GM23338 (cell line): ENCODE measurements around the gene ZNF236. TPM values are rescaled to one million over a fixed set of nuclear protein-coding genes. Genes with fewer than 3 reads are reported as not detected.

Source experiments
- ATAC-seq: fragments of 200-7000 bp; cut with Tn5 transposase; 3 replicates; pipeline ENCODE4 v1.9.1; 2020
- DNase-seq: peaks from one replicate; pipeline ENCODE4 v3.0.0-alpha.2; 2015; ENCODE audit warnings: low spot score
- H2AFZ ChIP-seq: fragments of 200-600 bp; sonication (generic); 2 replicates; pipeline ENCODE4 v1.8.0; 2016; ENCODE audit warnings: antibody characterized with exemption, mild to moderate bottlenecking, moderate library complexity
- H3F3A ChIP-seq: fragments of 200-600 bp; sonication (generic); replicated peaks from 2 replicates; pipeline ENCODE4 v1.8.0; 2017; ENCODE audit warnings: antibody characterized with exemption, mixed run types, low read depth
- H3K27ac ChIP-seq: fragments of 200-600 bp; sonication (generic); 2 replicates; pipeline ENCODE4 v1.6.1; 2016; ENCODE audit warnings: low read depth
- H3K27me3 ChIP-seq: fragments of 200-600 bp; sonication (generic); 2 replicates; pipeline ENCODE4 v1.8.0; 2016; ENCODE audit warnings: mild to moderate bottlenecking, mixed run types, moderate library complexity; ENCODE audit not compliant: insufficient read depth
- H3K36me3 ChIP-seq: fragments of 200-600 bp; sonication (generic); 2 replicates; pipeline ENCODE4 v1.8.0; 2016; ENCODE audit warnings: mild to moderate bottlenecking; ENCODE audit not compliant: insufficient read depth
- H3K4me1 ChIP-seq: fragments of 200-600 bp; sonication (generic); 2 replicates; pipeline ENCODE4 v1.8.0; 2016; ENCODE audit warnings: mild to moderate bottlenecking, moderate library complexity; ENCODE audit not compliant: insufficient read depth
- H3K4me2 ChIP-seq: fragments of 200-600 bp; sonication (generic); 2 replicates; pipeline ENCODE4 v1.7.1; 2017; ENCODE audit warnings: mixed run types
- H3K4me3 ChIP-seq: fragments of 200-600 bp; sonication (generic); 2 replicates; pipeline ENCODE4 v1.6.1; 2016; ENCODE audit warnings: mixed run types
- H3K79me2 ChIP-seq: fragments of 200-600 bp; sonication (generic); replicated peaks from 2 replicates; pipeline ENCODE4 v1.8.0; 2017; ENCODE audit warnings: mild to moderate bottlenecking; ENCODE audit not compliant: insufficient read depth
- H3K9me2 ChIP-seq: fragments of 200-600 bp; sonication (generic); 2 replicates; pipeline ENCODE4 v1.8.0; 2017; ENCODE audit not compliant: insufficient read depth
- H4K20me1 ChIP-seq: fragments of 200-600 bp; sonication (generic); replicated peaks from 2 replicates; pipeline ENCODE4 v1.8.0; 2017; ENCODE audit warnings: mild to moderate bottlenecking; ENCODE audit not compliant: insufficient read depth
- H3K27ac Mint-ChIP-seq: 2 replicates; pipeline ENCODE4 v1.8.0; 2020; ENCODE audit warnings: inconsistent platforms, mild to moderate bottlenecking, moderate library complexity, mixed read lengths
- H3K27me3 Mint-ChIP-seq: 3 replicates; pipeline ENCODE4 v1.8.0; 2022; ENCODE audit warnings: low read depth, mild to moderate bottlenecking, moderate library complexity, mixed read lengths, inconsistent platforms; ENCODE audit not compliant: insufficient read depth, poor library complexity
- H3K36me3 Mint-ChIP-seq: 3 replicates; pipeline ENCODE4 v1.8.0; 2021; ENCODE audit warnings: low read depth, mild to moderate bottlenecking, inconsistent platforms, moderate library complexity, mixed read lengths
- H3K4me1 Mint-ChIP-seq: 3 replicates; pipeline ENCODE4 v1.8.0; 2020; ENCODE audit warnings: mild to moderate bottlenecking, inconsistent platforms, mixed read lengths
- H3K4me3 Mint-ChIP-seq: 3 replicates; pipeline ENCODE4 v1.8.0; 2021; ENCODE audit warnings: moderate library complexity, mild to moderate bottlenecking, inconsistent platforms, mixed read lengths
- H3K9me3 Mint-ChIP-seq: 3 replicates; pipeline ENCODE4 v1.8.0; 2020; ENCODE audit warnings: moderate library complexity, mild to moderate bottlenecking, inconsistent platforms, mixed read lengths
- CREB1 ChIP-seq: fragments of 250-450 bp; sonication (Bioruptor Pico); IDR thresholded peaks from 2 replicates; pipeline ENCODE4 v1.5.0; 2020; ENCODE audit warnings: low read depth, mild to moderate bottlenecking, moderate library complexity
- CTCF ChIP-seq, 2 experiments: fragments of 200-600 bp in 1 of 2; sonication (generic) in 1 of 2; conservative IDR thresholded peaks; 2 replicates each; pipeline versions ENCODE4 v1.5.1 to v1.6.1; 2016 to 2017; ENCODE audit warnings: antibody characterized with exemption in 2 of 2, low read depth in 2 of 2, mild to moderate bottlenecking in 2 of 2, moderate library complexity in 1 of 2
- ETS1 ChIP-seq: IDR thresholded peaks from 2 replicates; pipeline ENCODE4 v1.6.1; 2016; ENCODE audit warnings: antibody characterized with exemption
- POLR2AphosphoS5 ChIP-seq: IDR thresholded peaks from 2 replicates; pipeline ENCODE4 v1.6.1; 2016; ENCODE audit warnings: antibody characterized with exemption, low read depth
- ZNF331 ChIP-seq: fragments of 250-450 bp; sonication (Bioruptor Pico); IDR thresholded peaks from 2 replicates; pipeline ENCODE4 v1.5.0; 2020; ENCODE audit warnings: low read depth, mild to moderate bottlenecking, moderate library complexity
- ZNF462 ChIP-seq: fragments of 250-450 bp; sonication (Bioruptor Pico); IDR thresholded peaks from 2 replicates; pipeline ENCODE4 v1.5.0; 2020; ENCODE audit warnings: mild to moderate bottlenecking, moderate library complexity
- polyA plus RNA-seq: library from polyadenylated mRNA; unstranded; fragments of >200 nt; fragmentation: Nextera tagmentation; extraction: Ambion mirVana; gene quantifications from 2 replicates; pipeline ENCODE4 v1.2.1, GENCODE V29; 2016
- total RNA-seq: library from RNA; depleted of rRNA; stranded (reverse); fragments of >200 nt; shearing (Covaris generic); gene quantifications from 2 replicates; pipeline ENCODE4 v1.2.3, GENCODE V29; 2014
- TF ChIP-seq, protein P1 (sequence below): IDR thresholded peaks from one replicate; pipeline ENCODE4 v1.6.1; 2018; ENCODE audit warnings: antibody characterized with exemption; ENCODE audit not compliant: unreplicated experiment

ZNF236 gene
- total and polyA plus RNA-seq, 2 experiments from 2014 or later = 8.9 to 16.3 TPM

DNA sequence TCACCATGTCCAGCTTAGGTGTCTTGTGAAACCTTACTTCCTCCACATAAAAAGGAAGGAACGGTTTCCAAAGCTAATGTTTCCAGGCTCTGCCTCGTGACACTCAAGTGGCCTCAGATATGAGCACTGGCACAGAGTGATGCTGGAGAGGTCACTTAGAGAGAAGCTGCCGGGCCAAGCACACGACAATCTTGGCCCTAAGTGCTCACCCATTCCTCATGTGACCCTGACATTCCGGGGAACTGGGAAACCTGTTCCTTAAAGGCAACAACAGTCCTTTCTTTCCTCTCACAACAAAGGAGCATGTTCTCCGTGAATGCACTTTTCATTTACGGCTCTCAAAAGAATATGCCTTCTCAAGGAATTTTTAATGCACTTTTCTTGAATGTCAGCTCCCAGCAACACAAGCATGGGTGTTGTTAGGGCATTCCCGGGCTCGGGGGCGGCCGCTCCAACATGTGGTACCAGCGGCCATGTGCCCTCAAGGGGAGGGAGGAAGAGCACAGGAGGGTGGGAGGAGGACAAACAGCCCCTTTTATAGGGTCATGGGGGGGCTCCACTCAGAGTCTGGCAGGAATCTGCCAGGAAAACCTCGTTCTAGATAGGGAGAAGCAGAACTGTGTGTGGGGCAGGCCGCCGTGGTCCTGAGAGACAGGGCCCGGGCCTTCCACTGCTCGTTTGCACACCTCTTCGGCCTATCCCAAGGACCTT, 191.6 kb downstream of the ZNF236 start:
- ATAC-seq = no peak
- TF ChIP-seq, protein P1, sequence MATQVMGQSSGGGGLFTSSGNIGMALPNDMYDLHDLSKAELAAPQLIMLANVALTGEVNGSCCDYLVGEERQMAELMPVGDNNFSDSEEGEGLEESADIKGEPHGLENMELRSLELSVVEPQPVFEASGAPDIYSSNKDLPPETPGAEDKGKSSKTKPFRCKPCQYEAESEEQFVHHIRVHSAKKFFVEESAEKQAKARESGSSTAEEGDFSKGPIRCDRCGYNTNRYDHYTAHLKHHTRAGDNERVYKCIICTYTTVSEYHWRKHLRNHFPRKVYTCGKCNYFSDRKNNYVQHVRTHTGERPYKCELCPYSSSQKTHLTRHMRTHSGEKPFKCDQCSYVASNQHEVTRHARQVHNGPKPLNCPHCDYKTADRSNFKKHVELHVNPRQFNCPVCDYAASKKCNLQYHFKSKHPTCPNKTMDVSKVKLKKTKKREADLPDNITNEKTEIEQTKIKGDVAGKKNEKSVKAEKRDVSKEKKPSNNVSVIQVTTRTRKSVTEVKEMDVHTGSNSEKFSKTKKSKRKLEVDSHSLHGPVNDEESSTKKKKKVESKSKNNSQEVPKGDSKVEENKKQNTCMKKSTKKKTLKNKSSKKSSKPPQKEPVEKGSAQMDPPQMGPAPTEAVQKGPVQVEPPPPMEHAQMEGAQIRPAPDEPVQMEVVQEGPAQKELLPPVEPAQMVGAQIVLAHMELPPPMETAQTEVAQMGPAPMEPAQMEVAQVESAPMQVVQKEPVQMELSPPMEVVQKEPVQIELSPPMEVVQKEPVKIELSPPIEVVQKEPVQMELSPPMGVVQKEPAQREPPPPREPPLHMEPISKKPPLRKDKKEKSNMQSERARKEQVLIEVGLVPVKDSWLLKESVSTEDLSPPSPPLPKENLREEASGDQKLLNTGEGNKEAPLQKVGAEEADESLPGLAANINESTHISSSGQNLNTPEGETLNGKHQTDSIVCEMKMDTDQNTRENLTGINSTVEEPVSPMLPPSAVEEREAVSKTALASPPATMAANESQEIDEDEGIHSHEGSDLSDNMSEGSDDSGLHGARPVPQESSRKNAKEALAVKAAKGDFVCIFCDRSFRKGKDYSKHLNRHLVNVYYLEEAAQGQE = no peak
- TF ChIP-seq CTCF (conservative IDR thresholded peaks at IDR 0.05; ENCODE audit: low read depth in 2 of 2) (no peak), ZNF331 (CRISPR knock-in tag) (no peak), ZNF462 (CRISPR knock-in tag) (no peak), CREB1 (CRISPR knock-in tag) (no peak), ETS1 (no peak), POLR2AphosphoS5 (no peak)
- Histone ChIP-seq H4K20me1 (no peaks in the 10 kb centered on the region), H3F3A (no peaks in the 10 kb centered on the region), H3K27me3 (no peaks in the 10 kb centered on the region), H3K36me3 (no peaks in the 10 kb centered on the region), H2AFZ (no peak overlapping the region), H3K4me3 (no peak overlapping the region), H3K4me1 (peaks cover 13% of the 10 kb centered on the region; the same call in 1 of the 2 replicates), H3K27ac (no peak overlapping the region), H3K79me2 (no peaks in the 10 kb centered on the region), H3K4me2 (no peak overlapping the region), H3K9me2 (peaks cover 10% of the 10 kb centered on the region; the same call in 1 of the 2 replicates)
- H3K4me3 Mint-ChIP-seq = no peak overlapping the region
- no peak for DNase-seq
- peaks cover 26% of the 10 kb centered on the region for H3K4me1 Mint-ChIP-seq
- H3K27me3 Mint-ChIP-seq = peaks cover 12% of the 10 kb centered on the region
- H3K36me3 Mint-ChIP-seq = peaks cover 11% of the 10 kb centered on the region; the same call in 2 of the 3 replicates
- H3K9me3 Mint-ChIP-seq = no peaks in the 10 kb centered on the region; the same call in 1 of the 3 replicates
- no peak overlapping the region for H3K27ac Mint-ChIP-seq
